Measurements from ENCODE around the gene ZSCAN18.

Gene ZSCAN18

DNA sequence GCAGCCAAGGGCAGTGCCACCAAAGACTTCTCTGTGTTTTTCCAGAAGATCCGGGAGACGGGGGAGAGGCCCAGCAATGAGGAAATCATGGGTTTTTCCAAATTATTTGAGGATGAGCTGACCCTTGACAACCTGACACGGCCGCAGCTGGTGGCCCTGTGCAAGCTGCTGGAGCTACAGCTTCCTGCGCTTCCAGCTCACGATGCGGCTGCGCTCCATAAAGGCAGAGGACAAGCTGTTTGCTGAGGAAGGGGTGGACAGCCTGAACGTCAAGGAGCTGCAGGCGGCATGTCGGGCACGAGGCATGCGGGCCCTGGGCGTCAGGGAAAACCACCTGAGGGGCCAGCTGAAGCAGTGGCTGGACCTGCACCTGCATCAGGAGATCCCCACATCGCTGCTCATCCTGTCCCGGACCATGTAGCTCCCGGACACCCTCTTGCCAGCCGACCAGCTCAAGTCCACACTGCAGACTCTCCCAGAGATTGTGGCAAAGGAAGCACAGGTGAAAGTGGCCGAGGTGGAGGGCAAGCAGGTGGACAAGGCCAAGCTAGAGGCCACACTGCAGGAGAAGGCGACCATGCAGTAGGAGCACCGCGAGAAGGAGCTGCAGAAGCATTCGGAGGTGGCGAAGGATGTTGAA, 52.5 kb downstream of the ZSCAN18 start:
- in situ Hi-C loops (cut with HindIII; ENCODE audit: low pct_ligation_motif_present, low sequenced_read_pairs), result no loop called here
- Histone ChIP-seq H3K27ac (no peak overlapping the region), H3K36me3 (replicated peaks) (no peaks in the 10 kb centered on the region), H3K27me3 (replicated peaks) (no peaks in the 10 kb centered on the region), H3K4me3 (ENCODE audit: low read depth, low read length) (no peak overlapping the region)
- TF ChIP-seq, protein P1, sequence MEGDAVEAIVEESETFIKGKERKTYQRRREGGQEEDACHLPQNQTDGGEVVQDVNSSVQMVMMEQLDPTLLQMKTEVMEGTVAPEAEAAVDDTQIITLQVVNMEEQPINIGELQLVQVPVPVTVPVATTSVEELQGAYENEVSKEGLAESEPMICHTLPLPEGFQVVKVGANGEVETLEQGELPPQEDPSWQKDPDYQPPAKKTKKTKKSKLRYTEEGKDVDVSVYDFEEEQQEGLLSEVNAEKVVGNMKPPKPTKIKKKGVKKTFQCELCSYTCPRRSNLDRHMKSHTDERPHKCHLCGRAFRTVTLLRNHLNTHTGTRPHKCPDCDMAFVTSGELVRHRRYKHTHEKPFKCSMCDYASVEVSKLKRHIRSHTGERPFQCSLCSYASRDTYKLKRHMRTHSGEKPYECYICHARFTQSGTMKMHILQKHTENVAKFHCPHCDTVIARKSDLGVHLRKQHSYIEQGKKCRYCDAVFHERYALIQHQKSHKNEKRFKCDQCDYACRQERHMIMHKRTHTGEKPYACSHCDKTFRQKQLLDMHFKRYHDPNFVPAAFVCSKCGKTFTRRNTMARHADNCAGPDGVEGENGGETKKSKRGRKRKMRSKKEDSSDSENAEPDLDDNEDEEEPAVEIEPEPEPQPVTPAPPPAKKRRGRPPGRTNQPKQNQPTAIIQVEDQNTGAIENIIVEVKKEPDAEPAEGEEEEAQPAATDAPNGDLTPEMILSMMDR (IDR thresholded peaks at IDR 0.05; ENCODE audit: low read depth, low read length, missing control alignments), result no peak
- DNase-seq, result no peak

DNA sequence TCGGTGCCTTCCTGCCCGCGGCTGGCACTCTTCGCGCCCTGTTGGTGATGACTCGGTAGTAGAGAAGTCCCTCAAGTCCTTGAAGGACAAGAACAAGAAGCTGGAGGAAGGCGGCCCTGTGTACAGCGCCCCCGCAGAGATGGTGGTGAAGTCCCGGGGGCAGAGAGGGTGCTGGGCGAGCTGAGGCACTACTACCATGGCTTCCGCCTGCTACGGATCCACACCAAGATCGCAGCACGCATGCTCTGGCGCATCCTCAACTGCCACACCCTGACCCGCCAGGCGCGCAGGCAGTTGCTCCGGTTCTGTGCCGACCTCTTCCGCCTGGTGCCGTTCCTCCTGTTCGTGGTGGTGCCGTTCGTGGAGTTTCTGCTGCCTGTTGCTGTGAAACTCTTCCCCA, 53.1 kb downstream of the ZSCAN18 start:
- H3K27ac ChIP-seq, result no peak overlapping the region
- DNase-seq, result no peak
- TF ChIP-seq, protein P1 (IDR thresholded peaks at IDR 0.05; ENCODE audit: low read depth, low read length, missing control alignments), result no peak
- H3K36me3 ChIP-seq (replicated peaks), result no peaks in the 10 kb centered on the region
- in situ Hi-C loops (cut with HindIII; ENCODE audit: low pct_ligation_motif_present, low sequenced_read_pairs), result no loop called here
- H3K4me3 ChIP-seq (ENCODE audit: low read depth, low read length), result no peak overlapping the region
- H3K27me3 ChIP-seq (replicated peaks), result no peaks in the 10 kb centered on the region

DNA sequence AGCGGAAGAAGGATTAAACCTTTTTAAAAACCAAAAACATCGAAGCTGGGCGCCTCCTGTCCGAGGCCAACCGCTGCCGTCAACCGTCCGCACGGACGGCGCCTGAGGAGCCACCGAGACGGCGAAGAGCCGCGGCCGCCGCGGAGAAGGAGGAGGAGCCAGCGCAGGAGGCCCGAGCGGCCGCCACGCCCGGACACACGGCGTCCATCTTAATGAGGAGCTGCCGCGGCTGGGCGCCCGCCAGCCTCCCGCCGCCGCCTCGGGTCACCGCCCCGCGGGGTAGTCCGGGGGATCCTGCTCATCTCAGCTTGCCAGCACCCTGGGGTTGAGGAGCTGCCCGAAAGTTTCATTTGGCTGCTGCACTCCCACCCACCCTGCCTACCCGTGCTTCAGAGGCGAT, 53.6 kb downstream of the ZSCAN18 start:
- H3K27me3 ChIP-seq (replicated peaks), result no peaks in the 10 kb centered on the region
- no peaks in the 10 kb centered on the region for H3K36me3 ChIP-seq (replicated peaks)
- H3K27ac ChIP-seq, result no peak overlapping the region
- in situ Hi-C loops (cut with HindIII; ENCODE audit: low pct_ligation_motif_present, low sequenced_read_pairs), result no loop called here
- no peak overlapping the region for H3K4me3 ChIP-seq (ENCODE audit: low read depth, low read length)
- DNase-seq, result no peak
- TF ChIP-seq, protein P1 (IDR thresholded peaks at IDR 0.05; ENCODE audit: low read depth, low read length, missing control alignments), result no peak

DNA sequence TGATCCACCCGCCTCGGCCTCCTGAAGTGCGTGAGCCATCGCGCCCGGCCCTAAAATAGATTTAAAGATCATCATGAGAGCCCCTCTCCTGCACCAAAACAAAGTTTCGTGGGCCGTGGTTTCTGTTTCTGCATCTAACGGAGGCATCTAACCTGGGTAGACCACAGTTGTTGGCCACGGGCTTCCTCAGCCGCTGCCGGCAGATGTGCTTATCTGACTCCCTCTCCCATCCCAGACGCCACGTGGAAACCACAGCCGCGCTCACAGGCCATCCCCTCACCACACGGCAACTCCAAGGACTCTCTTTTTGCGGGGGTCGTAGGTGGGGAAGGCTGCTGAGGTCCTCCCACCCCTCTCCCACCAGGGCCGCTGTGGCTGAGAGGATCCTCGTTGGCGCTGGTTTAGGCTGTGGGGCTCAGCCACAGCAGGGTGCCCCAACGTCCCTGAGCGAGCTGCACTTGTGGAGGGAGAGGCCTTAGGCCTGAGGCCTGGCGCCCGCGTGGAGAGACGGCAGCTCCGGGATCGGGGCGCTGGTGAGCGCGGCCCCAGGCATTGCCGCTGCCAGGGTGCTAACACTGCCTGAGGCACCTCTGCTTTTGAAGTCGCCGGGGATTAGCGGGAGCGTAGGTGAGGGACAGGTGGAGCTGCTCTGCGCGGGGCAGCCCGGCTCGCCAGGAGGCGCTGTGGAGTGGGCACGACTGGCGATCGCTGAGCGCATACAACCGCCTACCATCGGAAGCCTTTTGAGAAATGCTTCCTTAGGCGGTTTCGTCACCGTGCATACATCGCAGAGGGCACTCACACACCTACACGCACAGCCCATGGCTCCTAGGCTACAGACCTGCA, 55.3 kb downstream of the ZSCAN18 start:
- TF ChIP-seq, protein P1 (IDR thresholded peaks at IDR 0.05; ENCODE audit: low read depth, low read length, missing control alignments), result no peak
- Histone ChIP-seq H3K27ac (no peak overlapping the region), H3K36me3 (replicated peaks) (no peaks in the 10 kb centered on the region), H3K4me3 (ENCODE audit: low read depth, low read length) (no peak overlapping the region), H3K27me3 (replicated peaks) (no peaks in the 10 kb centered on the region)
- DNase-seq, result no peak
- in situ Hi-C loops (cut with HindIII; ENCODE audit: low pct_ligation_motif_present, low sequenced_read_pairs), result no loop called here

DNA sequence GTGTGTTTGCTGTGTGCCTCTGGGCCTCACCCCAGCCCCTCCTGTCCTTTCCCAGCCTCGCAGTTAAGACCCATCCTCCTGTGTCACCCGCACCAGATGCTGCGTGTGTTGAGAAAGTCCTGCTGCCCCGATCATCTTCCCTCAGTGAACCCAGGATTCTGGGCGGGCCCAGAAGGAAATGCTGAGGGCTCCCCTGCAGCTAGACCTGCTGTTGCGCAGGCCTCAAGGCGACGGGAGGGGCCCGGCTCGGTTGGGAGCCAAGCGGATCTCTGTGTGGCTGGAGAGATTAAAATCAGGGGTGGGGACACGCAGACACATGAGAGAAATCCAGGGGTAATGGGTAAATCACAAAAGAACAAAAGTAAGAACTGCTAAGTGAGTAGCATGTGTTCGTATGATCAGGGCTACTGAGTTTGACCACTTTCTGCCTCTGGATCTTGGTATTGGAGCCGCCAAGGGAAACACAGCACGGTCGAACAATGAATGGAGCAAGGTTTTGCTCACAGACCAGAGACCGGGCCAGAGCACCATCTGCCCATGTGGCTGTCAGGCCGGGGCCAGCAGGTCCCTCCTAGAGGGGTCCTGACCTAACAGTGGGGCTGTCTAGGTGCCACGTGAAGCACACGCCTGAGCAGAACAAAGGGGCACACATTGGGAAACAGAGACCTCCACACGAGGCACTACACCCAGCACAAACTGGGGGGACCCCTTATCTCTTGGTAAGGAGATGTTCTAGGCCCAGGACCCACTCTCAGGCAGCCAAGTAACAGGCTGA, 57.1 kb downstream of the ZSCAN18 start:
- H3K27me3 ChIP-seq (replicated peaks), result no peaks in the 10 kb centered on the region
- DNase-seq, result no peak
- in situ Hi-C loops (cut with HindIII; ENCODE audit: low pct_ligation_motif_present, low sequenced_read_pairs), result no loop called here
- TF ChIP-seq, protein P1 (IDR thresholded peaks at IDR 0.05; ENCODE audit: low read depth, low read length, missing control alignments), result no peak
- H3K27ac ChIP-seq, result no peak overlapping the region
- H3K36me3 ChIP-seq (replicated peaks), result no peaks in the 10 kb centered on the region
- H3K4me3 ChIP-seq (ENCODE audit: low read depth, low read length), result no peak overlapping the region

Data from brain microvascular endothelial cell (primary cell).